ENCODE measurements around the gene ROR2.

- TF ChIP-seq ARNT (IDR thresholded peaks at IDR 0.05) (no peak), SP1 (IDR thresholded peaks at IDR 0.05) (no peak), ELF4 (IDR thresholded peaks at IDR 0.05) (no peak), TARDBP (IDR thresholded peaks at IDR 0.05) (no peak), NFRKB (IDR thresholded peaks at IDR 0.05) (no peak), SUZ12 (IDR thresholded peaks at IDR 0.05) (no peak)
These were observed 113.5 kb downstream of the ROR2 start for GRCh38 chr9:91836515-91836914.

All from HEK293T (cell line).